Peyer's patch (tissue), 4 donors: ENCODE results near the gene KCNQ5. TPM values are rescaled to one million over a fixed set of nuclear protein-coding genes. Genes with fewer than 3 reads are reported as not detected.

Experiments
- DNase-seq, 3 donors: peaks; one replicate each; pipeline ENCODE4 v3.0.0-alpha.2; 2017 to 2019
- H3K27ac ChIP-seq, 4 donors: fragments of 200-600 bp; sonication (generic); one replicate each; pipeline ENCODE4 v1.5.1; 2016 to 2019
- H3K27me3 ChIP-seq, 2 donors: fragments of 200-600 bp; sonication (generic); one replicate each; pipeline ENCODE4 v1.5.1; 2019
- H3K36me3 ChIP-seq, 3 donors: fragments of 200-600 bp; sonication (generic); one replicate each; pipeline ENCODE4 v1.5.1; 2016 to 2019
- H3K4me1 ChIP-seq, 4 donors: fragments of 200-600 bp; sonication (generic); one replicate each; pipeline ENCODE4 v1.5.1; 2016 to 2019
- H3K4me3 ChIP-seq, 4 donors: fragments of 200-600 bp; sonication (generic); 1 replicate in 3 of 4; 2 replicates in 1 of 4; pipeline ENCODE4 v1.5.1; 2016 to 2019; ENCODE audit warnings: mild to moderate bottlenecking in 1 of 4
- H3K9me3 ChIP-seq, 4 donors: fragments of 200-600 bp; sonication (generic); one replicate each; pipeline ENCODE4 v1.5.1; 2016 to 2019; ENCODE audit warnings: mild to moderate bottlenecking in 1 of 4
- CTCF ChIP-seq, 6 experiments: fragments of 450-650 bp in 4 of 6; fragments of 200-600 bp in 2 of 6; sonication (generic) in 1 of 6; IDR thresholded peaks; one replicate each; pipeline ENCODE4 v1.5.1; 2017 to 2019; ENCODE audit warnings: antibody characterized with exemption in 6 of 6, mild to moderate bottlenecking in 3 of 6, moderate library complexity in 1 of 6
- POLR2A ChIP-seq, 2 donors: fragments of 450-650 bp; IDR thresholded peaks; one replicate each; pipeline ENCODE4 v1.5.1; 2017; ENCODE audit warnings: antibody characterized with exemption in 2 of 2, mild to moderate bottlenecking in 2 of 2, moderate library complexity in 2 of 2
- total RNA-seq, 4 donors: library from RNA; depleted of rRNA; stranded (reverse); fragments of >200 nt; gene quantifications; one replicate each; pipeline ENCODE4 v1.1.0, GENCODE V29; 2016

The KCNQ5 gene
- total RNA-seq, 4 donors from 2014 or later: 0.27 to 5.0 (median 0.38) TPM; not detected in 1

GRCh38 chr6:73062130-73062529 lies 440.3 kb downstream of the KCNQ5 start:
- no peak overlapping the region for H3K27ac ChIP-seq
- DNase-seq: no peak
- no peak overlapping the region for H3K4me3 ChIP-seq
- TF ChIP-seq POLR2A (IDR thresholded peaks at IDR 0.05) (no peak), CTCF (IDR thresholded peaks at IDR 0.05) (no peak)
- no peaks in the 10 kb centered on the region for H3K9me3 ChIP-seq
- no peaks in the 10 kb centered on the region for H3K27me3 ChIP-seq
- H3K36me3 ChIP-seq: no peaks in the 10 kb centered on the region
- H3K4me1 ChIP-seq: no peaks in the 10 kb centered on the region

GRCh38 chr6:73062837-73063236 lies 441.0 kb downstream of the KCNQ5 start:
- Histone ChIP-seq H3K4me3 (no peak overlapping the region), H3K27ac (no peak overlapping the region), H3K27me3 (no peaks in the 10 kb centered on the region), H3K4me1 (no peaks in the 10 kb centered on the region), H3K9me3 (no peaks in the 10 kb centered on the region), H3K36me3 (no peaks in the 10 kb centered on the region)
- TF ChIP-seq CTCF (IDR thresholded peaks at IDR 0.05) (no peak), POLR2A (IDR thresholded peaks at IDR 0.05) (no peak)
- DNase-seq: no peak

GRCh38 chr6:73064266-73064665 lies 442.4 kb downstream of the KCNQ5 start:
- H3K9me3 ChIP-seq: no peaks in the 10 kb centered on the region
- no peaks in the 10 kb centered on the region for H3K27me3 ChIP-seq
- no peak overlapping the region for H3K4me3 ChIP-seq
- no peak overlapping the region for H3K27ac ChIP-seq
- H3K4me1 ChIP-seq: no peaks in the 10 kb centered on the region
- H3K36me3 ChIP-seq: no peaks in the 10 kb centered on the region
- TF ChIP-seq POLR2A (IDR thresholded peaks at IDR 0.05) (no peak), CTCF (IDR thresholded peaks at IDR 0.05) (no peak)
- DNase-seq: no peak

- no peaks in the 10 kb centered on the region for H3K27me3 ChIP-seq
- no peaks in the 10 kb centered on the region for H3K36me3 ChIP-seq
- DNase-seq: no peak
- H3K27ac ChIP-seq: no peak overlapping the region
- H3K4me3 ChIP-seq: no peak overlapping the region
- TF ChIP-seq CTCF (IDR thresholded peaks at IDR 0.05): no peak
- TF ChIP-seq POLR2A (IDR thresholded peaks at IDR 0.05): no peak
- H3K9me3 ChIP-seq: no peaks in the 10 kb centered on the region
- no peaks in the 10 kb centered on the region for H3K4me1 ChIP-seq
Measured at GRCh38 chr6:73073238-73073637, 451.4 kb downstream of the KCNQ5 start.

GRCh38 chr6:73074175-73074574 lies 452.3 kb downstream of the KCNQ5 start:
- TF ChIP-seq CTCF (IDR thresholded peaks at IDR 0.05) (no peak), POLR2A (IDR thresholded peaks at IDR 0.05) (no peak)
- Histone ChIP-seq H3K36me3 (no peaks in the 10 kb centered on the region), H3K4me1 (no peaks in the 10 kb centered on the region), H3K27me3 (no peaks in the 10 kb centered on the region), H3K27ac (no peak overlapping the region), H3K4me3 (no peak overlapping the region), H3K9me3 (no peaks in the 10 kb centered on the region)
- no peak for DNase-seq
